Ascending aorta (tissue), 2 donors: ENCODE results near the gene RALGAPB. TPM values are rescaled to one million over a fixed set of nuclear protein-coding genes. Genes with fewer than 3 reads are reported as not detected.

Experiments used
- DNase-seq, 2 donors: peaks; one replicate each; pipeline ENCODE4 v3.0.0-alpha.2; 2019; ENCODE audit warnings: low spot score in 2 of 2
- H3K27ac ChIP-seq, 2 donors: fragments of 200-600 bp; sonication (generic); one replicate each; pipeline ENCODE4 v1.5.1; 2016 to 2017; ENCODE audit warnings: mild to moderate bottlenecking in 1 of 2
- H3K27me3 ChIP-seq: fragments of 200-600 bp; sonication (generic); one replicate; pipeline ENCODE4 v1.5.1; 2017
- H3K36me3 ChIP-seq, 2 donors: fragments of 200-600 bp; sonication (generic); one replicate each; pipeline ENCODE4 v1.5.1; 2016
- H3K4me1 ChIP-seq, 2 donors: fragments of 200-600 bp; sonication (generic); one replicate each; pipeline ENCODE4 v1.5.1; 2016 to 2017; ENCODE audit warnings: mild to moderate bottlenecking in 1 of 2
- H3K4me3 ChIP-seq, 2 donors: fragments of 200-600 bp; sonication (generic); one replicate each; pipeline ENCODE4 v1.5.1; 2016 to 2017; ENCODE audit warnings: mild to moderate bottlenecking in 1 of 2
- H3K9me3 ChIP-seq, 2 donors: fragments of 200-600 bp; sonication (generic); one replicate each; pipeline ENCODE4 v1.5.1; 2016
- intact Hi-C: fragments of 100-400 bp; cut with DNase I; formaldehyde crosslinking; loops from one replicate; pipeline ENCODE4 v1.15.1; 2023
- total RNA-seq: library from RNA; depleted of rRNA; stranded (reverse); fragments of >200 nt; gene quantifications from one replicate; pipeline ENCODE4 v1.1.0, GENCODE V29; 2016
- TF ChIP-seq, protein P1 (sequence below), 3 experiments: fragments of 200-600 bp in 2 of 3; fragments of 450-650 bp in 1 of 3; sonication (generic) in 2 of 3; IDR thresholded peaks; one replicate each; pipeline ENCODE4 v1.5.1; 2016 to 2019; ENCODE audit warnings: antibody characterized with exemption in 3 of 3, mild to moderate bottlenecking in 1 of 3, moderate library complexity in 1 of 3

Gene RALGAPB
- total RNA-seq, 1 donor from 2014 or later: 19.4 TPM

DNA sequence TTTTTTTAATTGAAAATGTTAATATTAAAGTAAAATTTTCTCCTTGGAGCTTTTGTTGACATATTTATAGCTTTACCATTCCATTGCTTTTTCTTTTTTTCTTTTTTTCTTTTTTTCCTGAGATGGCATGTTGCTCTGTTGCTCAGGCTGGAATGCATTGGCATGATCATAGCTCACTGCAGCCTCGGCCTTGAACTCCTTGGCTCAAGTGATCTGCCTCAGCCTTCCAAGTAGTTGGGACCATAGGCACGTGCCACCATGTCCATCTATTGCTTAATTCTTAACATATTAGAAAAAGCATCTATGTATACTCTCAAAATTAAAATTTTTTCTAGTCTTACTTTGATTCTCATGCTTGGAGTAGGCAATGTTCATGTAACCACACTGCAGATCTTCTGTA, 43.0 kb downstream of the RALGAPB start:
- intact Hi-C loops: no loop called here
- no peaks in the 10 kb centered on the region for H3K27me3 ChIP-seq
- H3K27ac ChIP-seq: no peak overlapping the region
- no peak overlapping the region for H3K4me3 ChIP-seq
- peaks cover 16 to 34% of the 10 kb centered on the region in 2 donors for H3K36me3 ChIP-seq
- no peaks in the 10 kb centered on the region for H3K4me1 ChIP-seq
- no peak for DNase-seq
- no peaks in the 10 kb centered on the region for H3K9me3 ChIP-seq
- TF ChIP-seq, protein P1, sequence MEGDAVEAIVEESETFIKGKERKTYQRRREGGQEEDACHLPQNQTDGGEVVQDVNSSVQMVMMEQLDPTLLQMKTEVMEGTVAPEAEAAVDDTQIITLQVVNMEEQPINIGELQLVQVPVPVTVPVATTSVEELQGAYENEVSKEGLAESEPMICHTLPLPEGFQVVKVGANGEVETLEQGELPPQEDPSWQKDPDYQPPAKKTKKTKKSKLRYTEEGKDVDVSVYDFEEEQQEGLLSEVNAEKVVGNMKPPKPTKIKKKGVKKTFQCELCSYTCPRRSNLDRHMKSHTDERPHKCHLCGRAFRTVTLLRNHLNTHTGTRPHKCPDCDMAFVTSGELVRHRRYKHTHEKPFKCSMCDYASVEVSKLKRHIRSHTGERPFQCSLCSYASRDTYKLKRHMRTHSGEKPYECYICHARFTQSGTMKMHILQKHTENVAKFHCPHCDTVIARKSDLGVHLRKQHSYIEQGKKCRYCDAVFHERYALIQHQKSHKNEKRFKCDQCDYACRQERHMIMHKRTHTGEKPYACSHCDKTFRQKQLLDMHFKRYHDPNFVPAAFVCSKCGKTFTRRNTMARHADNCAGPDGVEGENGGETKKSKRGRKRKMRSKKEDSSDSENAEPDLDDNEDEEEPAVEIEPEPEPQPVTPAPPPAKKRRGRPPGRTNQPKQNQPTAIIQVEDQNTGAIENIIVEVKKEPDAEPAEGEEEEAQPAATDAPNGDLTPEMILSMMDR (IDR thresholded peaks at IDR 0.05): no peak

DNA sequence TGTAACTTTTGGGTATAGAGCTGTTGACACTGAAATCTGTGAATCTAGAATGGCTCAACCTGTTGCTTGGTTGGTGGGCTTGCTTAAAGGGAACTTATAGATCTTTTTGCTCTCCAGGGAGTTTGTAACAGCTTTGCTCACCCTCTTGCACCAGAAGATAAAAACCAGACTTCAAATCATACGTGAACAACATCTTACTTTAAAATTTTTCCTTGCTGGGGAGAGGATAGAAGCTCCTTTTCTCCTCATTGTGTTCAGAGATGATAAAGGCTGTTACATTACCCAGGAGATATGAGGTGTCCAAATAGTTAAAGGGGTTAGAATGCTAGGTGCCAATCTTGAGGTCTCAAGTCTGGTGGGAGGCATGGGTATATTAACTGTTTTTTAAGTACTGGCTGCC, 46.8 kb downstream of the RALGAPB start:
- peaks cover 20 to 43% of the 10 kb centered on the region in 2 donors for H3K36me3 ChIP-seq
- H3K27me3 ChIP-seq: no peaks in the 10 kb centered on the region
- H3K4me1 ChIP-seq: no peaks in the 10 kb centered on the region
- intact Hi-C loops: no loop called here
- no peak overlapping the region for H3K4me3 ChIP-seq
- H3K27ac ChIP-seq: no peak overlapping the region
- TF ChIP-seq, protein P1 (IDR thresholded peaks at IDR 0.05): no peak
- H3K9me3 ChIP-seq: no peaks in the 10 kb centered on the region
- no peak for DNase-seq

DNA sequence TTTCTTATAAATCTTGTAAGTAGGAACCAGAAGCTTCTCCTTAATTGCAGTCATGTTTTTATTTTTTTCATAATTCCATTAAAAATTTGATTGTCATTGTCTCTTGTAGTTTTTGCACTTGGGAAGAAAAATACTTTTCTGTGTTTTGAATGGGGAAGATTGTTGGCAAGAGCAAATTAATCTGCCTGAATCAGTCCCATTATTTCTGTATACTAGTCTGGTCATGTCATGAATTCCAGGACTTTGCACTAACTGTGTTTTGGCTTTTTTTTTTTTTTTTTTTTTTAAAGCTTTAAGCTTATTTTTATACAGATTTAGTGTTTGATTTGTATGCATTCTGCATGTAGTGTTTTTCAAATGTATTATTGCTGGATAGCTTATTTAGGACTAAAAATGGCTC, 47.6 kb downstream of the RALGAPB start:
- Histone ChIP-seq H3K4me1 (no peaks in the 10 kb centered on the region), H3K27ac (no peak overlapping the region), H3K9me3 (no peaks in the 10 kb centered on the region), H3K36me3 (peaks cover 20 to 48% of the 10 kb centered on the region in 2 donors), H3K4me3 (no peak overlapping the region), H3K27me3 (no peaks in the 10 kb centered on the region)
- no peak for DNase-seq
- TF ChIP-seq, protein P1 (IDR thresholded peaks at IDR 0.05): no peak
- intact Hi-C loops: no loop called here

DNA sequence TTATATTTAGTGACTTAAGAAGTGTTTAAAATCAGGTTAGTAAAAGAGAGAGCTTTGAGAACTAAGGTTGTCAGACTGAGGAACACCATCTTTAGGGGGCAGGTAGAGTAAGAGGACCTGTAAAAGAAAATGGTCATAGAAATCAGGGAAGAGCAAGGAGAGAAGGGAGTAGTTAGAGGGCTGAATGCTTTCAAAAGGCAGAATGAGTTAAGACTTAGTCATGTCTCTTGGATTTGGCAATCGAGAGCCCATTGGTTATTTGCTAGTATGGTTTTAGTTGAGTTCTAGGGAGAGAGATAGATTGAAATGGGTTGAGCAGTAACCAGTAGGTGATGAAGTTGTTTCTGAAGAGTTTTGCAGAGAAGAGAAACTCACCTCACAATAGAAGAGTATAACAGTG, 51.1 kb downstream of the RALGAPB start:
- intact Hi-C loops: no loop called here
- TF ChIP-seq, protein P1 (IDR thresholded peaks at IDR 0.05): no peak
- no peaks in the 10 kb centered on the region for H3K27me3 ChIP-seq
- no peaks in the 10 kb centered on the region for H3K9me3 ChIP-seq
- H3K27ac ChIP-seq: no peak overlapping the region
- peaks cover 19 to 52% of the 10 kb centered on the region in 2 donors for H3K36me3 ChIP-seq
- DNase-seq: no peak
- no peaks in the 10 kb centered on the region for H3K4me1 ChIP-seq
- H3K4me3 ChIP-seq: no peak overlapping the region

DNA sequence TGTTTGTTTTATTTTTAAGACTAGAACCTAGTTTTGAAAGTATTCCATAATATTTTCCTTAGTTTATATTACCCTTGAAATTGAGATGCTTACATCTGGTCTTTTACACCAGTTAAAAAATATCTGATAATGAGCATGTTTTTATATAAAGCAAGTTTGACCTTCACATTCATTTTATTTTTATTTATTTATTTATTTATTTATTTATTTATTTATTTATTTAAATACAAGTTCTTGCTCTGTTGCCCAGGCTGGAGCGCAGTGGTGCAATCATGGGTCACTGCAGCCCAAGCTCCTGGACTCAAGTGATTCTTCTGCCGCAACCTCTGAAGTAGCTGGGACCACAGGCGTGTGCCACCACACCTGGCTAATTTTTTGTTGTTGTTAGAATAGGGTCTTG, 55.5 kb downstream of the RALGAPB start:
- Histone ChIP-seq H3K9me3 (no peaks in the 10 kb centered on the region), H3K36me3 (peaks cover 30 to 72% of the 10 kb centered on the region in 2 donors), H3K4me1 (no peaks in the 10 kb centered on the region), H3K27me3 (no peaks in the 10 kb centered on the region), H3K4me3 (no peak overlapping the region), H3K27ac (no peak overlapping the region)
- TF ChIP-seq, protein P1 (IDR thresholded peaks at IDR 0.05): no peak
- intact Hi-C loops: no loop called here
- no peak for DNase-seq

DNA sequence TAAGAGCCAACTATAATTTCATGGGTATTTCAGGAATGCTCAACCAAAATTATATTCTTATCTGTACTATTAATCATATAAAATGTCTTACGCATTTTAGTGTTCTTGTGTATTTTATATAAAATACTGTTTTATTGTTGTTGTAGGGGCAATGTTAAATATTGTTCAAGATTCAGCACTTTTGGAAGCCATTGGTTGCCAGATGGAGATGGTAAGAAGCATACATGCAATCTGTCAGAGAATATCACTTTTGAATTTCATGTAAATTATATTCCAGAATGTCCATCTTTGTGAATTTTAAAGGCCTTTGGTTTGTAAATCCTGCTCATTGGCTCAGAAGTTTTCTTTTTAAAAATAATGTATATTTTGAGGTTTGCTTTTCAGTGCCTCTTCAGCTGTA, 58.4 kb downstream of the RALGAPB start:
- peaks cover 50 to 89% of the 10 kb centered on the region in 2 donors for H3K36me3 ChIP-seq
- H3K9me3 ChIP-seq: no peaks in the 10 kb centered on the region
- no peak for DNase-seq
- no peaks in the 10 kb centered on the region for H3K4me1 ChIP-seq
- intact Hi-C loops: no loop called here
- TF ChIP-seq, protein P1 (IDR thresholded peaks at IDR 0.05): no peak
- H3K27ac ChIP-seq: no peak overlapping the region
- no peaks in the 10 kb centered on the region for H3K27me3 ChIP-seq
- H3K4me3 ChIP-seq: no peak overlapping the region
